CD4-positive, alpha-beta T cell treated with Interleukin-6 for 4 hours (primary cell): ENCODE results near the gene RPUSD2.
A peak's percentile ranks its signal among the peaks of the same experiment; 100 is the strongest.
"Not testable (repeated sequence)": the region's sequence is repeated elsewhere in the genome, so short reads cannot be mapped to it uniquely, and the experiment has no call there.

Experiments
- DNase-seq: peaks from one replicate; pipeline ENCODE4 v3.0.0-alpha.2; 2020; ENCODE audit warnings: mixed read lengths

RPUSD2 gene

GRCh38 chr15:40565333-40566238, 3.5 kb upstream of the RPUSD2 start:
- no peak for DNase-seq

DNA sequence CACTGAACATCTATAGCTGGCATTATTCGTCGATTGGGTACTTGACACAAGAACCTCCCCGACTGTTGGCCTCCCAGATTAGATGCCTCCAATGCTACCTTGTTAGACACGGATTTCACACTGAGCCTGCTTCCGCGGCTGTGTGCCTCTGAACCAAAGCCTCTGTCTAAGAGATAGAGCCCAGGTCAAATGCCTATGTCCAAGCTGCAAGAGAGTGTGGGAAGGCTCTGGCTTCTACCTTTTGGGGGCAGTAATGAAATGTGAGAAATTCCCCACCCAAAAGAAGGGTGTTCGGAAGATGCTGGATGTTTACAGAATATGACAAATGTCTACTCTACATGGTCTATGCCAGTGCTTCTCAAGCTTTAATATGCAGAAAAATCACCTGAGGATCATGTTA, 2.0 kb upstream of the RPUSD2 start:
- no peak for DNase-seq

GRCh38 chr15:40575113-40575512, 6.0 kb downstream of the RPUSD2 start:
- DNase-seq, result no peak

DNA sequence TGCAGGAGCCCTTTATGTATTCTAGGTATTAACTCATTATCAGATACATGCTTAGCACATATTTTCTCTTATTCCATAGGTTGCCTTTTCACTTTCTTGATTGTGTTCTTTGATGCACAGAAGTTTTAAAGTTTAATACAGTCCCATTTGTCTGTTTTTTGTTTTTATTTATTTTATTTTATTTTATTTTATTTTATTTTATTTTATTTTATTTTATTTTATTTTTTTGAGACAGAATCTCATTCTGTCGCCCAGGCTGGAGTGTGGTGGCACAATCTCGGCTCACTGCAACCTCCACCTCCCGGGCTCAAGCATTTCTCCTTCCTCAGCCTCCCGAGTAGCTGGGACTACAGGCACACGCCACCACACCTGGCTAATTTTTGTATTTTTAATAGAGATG, 7.8 kb downstream of the RPUSD2 start:
- DNase-seq, result not testable (repeated sequence)

DNA sequence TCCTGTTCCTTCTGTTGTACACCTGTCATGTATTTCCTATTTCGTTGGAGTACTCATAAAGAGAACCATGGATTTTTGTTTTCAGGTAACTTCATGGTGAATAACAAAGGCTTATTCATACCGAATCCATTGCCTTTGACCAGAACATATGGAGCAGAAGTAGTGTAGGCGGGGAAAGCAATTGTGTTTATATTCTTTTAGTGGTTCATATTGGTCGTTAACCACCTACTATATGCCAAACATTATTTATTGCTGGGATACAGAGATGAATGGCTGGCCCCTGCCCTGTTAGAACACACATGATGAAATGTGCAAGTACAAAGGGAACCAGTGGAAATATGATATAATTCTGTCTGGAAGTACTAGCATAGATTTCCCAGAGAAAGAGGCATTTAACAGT, 9.8 kb downstream of the RPUSD2 start:
- no peak for DNase-seq

- DNase-seq, result not testable (repeated sequence)
Observed at GRCh38 chr15:40581796-40582195, 12.7 kb downstream of the RPUSD2 start.

DNA sequence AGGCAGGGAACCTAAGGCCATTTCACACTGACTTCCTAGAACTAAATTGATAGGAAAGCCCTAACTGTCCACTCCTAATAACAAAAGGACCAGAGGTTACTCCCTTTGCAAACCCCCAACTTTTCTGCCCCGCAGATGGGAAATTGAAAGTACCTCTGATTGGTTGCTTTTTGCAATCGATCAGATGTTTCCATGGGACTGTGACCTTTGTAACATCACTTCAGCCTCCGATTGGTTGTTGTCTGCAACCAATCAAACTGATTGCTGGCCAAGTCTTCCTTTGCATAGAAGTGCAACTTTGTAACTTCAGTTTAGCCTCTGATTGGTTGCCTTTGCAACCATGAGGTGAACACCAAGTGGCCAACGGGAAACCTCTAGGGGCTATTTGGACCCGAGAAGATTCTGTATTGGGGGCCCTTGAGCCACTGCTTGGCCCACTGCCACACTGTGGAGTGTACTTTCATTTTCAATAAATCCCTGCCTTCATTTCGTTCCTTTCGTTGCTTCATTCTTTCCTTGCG, 13.7 kb downstream of the RPUSD2 start:
- DNase-seq, result no peak

- DNase-seq, result no peak
Observed at GRCh38 chr15:40584191-40584590, 15.1 kb downstream of the RPUSD2 start.

DNA sequence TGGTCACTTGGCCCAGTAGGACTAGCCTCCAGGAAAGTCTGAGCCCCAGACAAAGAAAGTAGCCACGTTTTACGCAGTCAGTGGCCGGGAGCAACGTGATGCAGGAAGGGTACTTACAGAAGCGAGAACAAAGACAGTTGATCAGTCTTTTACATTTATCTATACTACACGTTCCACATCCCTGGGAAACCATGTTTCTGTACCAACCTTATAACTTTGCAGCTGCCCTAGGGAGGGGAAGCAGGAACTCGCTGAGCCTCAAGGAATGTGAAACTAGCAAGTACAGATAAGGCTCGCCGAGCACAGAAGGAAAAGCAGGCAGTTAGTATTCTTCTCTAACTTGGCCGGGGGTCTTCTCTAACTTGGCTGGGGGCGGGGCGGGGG, 21.6 kb downstream of the RPUSD2 start:
- no peak for DNase-seq

DNA sequence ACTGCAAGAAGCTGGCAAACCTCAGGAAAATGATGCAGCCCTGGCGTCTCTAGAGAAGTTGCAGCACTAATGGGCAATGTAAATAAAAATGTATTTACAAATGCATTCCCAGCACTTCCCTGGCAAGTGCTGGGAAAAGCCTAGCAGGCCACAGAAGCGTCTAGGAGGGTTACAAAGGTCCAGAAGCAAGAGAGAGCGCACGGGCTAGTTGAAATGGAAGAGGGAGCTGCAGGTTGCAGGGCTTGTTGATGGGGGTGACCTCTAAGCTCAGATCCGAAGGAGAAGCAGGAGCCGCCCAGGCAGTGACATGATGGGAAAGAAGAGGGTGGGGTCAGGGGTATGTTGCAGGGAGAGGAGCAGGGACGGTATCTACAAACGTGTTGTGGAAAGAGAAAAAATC, 22.3 kb downstream of the RPUSD2 start:
- no peak for DNase-seq

DNA sequence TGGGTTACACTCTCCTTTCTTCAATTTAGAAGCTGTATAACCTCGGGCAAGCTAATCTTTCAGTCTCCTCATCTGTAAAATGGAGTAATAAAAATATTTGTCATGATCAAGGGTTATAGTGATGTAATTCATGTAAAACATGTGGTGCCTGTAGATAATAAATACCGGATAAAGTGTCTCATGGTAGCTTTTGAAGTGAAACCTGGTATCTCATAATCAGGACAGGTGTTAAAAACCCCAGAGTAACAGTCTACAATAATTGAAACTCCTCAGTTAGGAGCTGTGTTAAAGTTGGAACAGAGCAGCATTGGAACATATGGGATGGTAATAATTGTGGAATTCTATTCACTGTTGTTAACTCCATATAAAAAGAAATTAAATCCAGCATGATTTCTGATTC, 24.1 kb downstream of the RPUSD2 start:
- DNase-seq, result no peak

- DNase-seq, result peak; percentile 87
Observed at GRCh38 chr15:40593588-40594428, 24.7 kb downstream of the RPUSD2 start, which contains the start of gene KNL1. Gene KNL1, plus strand, starts transcription at chr15:40594249. Its CDS starts 8,683 bp downstream, at chr15:40602932.

GRCh38 chr15:40594429-40594836, 25.3 kb downstream of the RPUSD2 start:
- DNase-seq, result no peak

- DNase-seq, result no peak
Observed at GRCh38 chr15:40595219-40595618, 26.1 kb downstream of the RPUSD2 start.

DNA sequence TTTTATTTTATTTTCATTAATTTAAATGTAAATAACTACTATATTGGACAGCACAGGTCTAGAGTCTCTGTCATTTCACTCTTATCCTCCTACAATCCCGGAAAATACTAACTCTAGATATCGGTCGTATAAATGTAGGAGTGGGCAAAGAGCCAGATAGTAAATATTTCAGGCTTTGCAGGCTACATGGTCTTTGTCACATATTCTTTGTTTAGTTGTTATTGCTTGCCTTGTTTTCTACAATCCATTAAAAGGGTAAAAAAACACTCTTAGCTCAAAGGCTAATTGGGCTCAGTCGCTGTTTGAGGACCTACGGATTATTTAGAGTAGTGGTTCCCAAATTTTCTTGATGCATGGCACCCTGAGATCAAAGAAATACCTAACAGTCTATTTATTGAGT, 26.7 kb downstream of the RPUSD2 start:
- no peak for DNase-seq

DNA sequence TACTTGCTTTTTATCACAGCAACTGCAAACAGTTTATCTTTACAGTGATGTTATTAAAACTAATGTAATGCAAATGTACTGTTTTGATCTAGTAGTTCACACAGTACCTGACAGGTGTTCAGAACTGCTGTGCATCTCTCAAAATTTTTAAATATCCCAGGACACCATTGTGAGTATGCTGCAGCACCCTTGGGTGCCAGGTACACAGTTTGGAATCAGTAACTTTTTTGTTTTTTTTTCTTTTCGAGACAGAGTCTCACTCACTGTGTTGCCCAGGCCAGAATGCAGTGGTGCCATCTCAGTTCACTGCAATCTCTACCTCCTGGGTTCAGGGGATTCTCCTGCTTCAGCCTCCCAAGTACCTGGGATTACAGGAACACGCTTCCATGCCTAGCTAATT, 27.9 kb downstream of the RPUSD2 start:
- no peak for DNase-seq

DNA sequence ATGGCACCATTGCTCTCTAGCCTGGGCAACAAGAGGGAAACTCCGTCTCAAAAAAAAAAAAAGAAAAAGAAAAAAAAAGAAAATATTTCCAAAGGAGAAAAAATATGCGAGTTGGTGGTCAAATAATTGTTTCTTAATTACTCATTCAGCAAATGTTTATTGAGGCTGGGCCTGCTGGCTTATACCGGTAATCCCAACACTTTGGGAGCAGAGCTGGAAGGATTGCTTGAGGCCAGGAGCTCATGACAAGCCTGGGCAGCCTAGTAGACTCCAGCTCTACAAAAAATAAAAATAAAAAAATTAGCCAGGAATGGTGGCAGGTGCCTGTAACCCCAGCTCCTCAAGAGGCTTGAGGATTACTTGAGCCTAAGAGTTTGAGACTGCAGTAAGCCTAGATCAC, 29.0 kb downstream of the RPUSD2 start:
- no peak for DNase-seq

DNA sequence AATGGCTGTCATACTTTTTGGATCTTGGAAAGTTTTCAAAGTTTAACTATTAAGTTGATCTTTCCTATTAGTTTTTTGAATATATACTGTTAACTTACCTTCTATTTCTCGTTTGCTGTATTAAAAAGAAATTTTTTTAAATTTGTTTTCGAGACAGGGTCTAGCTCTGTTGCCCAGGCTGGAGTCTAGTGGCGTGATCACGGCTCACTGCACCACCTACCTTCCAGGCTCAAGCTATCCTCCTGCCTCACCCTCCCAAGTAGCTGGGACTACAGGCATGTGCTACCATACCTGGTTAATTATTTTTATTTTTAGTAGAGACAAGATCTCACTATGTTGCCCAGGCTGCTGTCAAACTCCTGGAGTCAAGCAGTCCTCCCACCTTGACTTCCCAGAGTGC, 29.6 kb downstream of the RPUSD2 start:
- DNase-seq, result no peak

GRCh38 chr15:40600956-40601355, 31.9 kb downstream of the RPUSD2 start:
- no peak for DNase-seq

DNA sequence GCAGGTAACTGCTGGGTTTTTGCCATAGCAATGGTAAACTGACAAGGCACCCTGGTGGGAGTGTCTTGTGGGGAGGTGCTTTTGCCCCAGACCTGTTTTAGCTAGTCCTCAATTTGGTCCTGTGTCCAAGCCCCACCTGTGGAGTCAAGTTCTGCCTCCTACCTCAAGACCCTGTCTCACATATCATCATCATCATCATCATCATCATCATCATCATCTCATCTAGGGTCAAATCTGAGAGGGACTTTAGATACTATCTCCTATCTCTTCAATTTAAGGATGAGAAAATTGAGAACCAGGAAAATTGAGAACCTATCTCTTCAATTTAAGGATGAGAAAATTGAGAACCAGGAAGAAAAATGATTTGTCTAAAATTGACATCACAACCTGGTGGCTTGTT, 34.8 kb downstream of the RPUSD2 start:
- no peak for DNase-seq

DNA sequence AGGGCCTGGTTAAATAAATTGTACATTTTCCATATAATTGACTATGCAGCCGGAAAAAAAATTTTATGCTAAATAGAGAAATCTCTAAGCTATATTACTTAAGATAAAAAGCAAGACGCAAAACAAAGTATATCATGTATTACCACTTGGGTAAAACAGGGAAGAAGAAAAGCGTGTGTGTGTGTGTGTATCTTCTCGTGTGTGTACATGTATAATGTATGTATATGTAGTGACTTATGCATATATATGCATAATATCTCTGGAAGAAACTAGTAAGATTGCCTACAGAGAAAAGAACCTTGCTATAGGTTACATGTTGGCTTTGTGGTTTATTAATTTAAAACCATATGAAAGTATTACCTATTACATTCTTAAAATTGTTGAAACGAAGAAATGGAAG, 44.0 kb downstream of the RPUSD2 start:
- no peak for DNase-seq

DNA sequence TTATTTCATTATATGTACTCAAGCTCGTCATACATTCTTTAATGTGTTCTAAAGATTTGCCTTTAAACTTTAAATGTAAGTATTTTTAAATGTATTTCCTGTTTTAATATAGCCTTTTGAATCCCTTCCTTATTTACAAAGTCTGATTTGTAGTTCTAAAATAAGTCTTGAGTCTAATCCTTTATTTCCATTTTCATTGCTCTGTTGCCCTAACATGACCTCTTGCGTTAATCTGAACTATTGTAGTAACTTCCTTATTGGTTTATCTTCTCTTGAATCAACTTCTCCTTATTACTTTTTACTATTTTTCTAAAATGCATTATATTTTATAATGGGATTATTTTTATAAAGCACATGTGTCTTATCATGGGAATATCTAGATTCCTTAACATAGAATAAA, 48.9 kb downstream of the RPUSD2 start:
- DNase-seq, result no peak

GRCh38 chr15:40618906-40619305, 49.8 kb downstream of the RPUSD2 start:
- no peak for DNase-seq

- DNase-seq, result no peak
Observed at GRCh38 chr15:40623361-40623760, 54.3 kb downstream of the RPUSD2 start.
